K562 (cell line): ENCODE results near the gene CAPRIN1. TPM values are rescaled to one million over a fixed set of nuclear protein-coding genes. Genes with fewer than 3 reads are reported as not detected.

ENCODE experiments used
- ATAC-seq: fragments of 200-7000 bp; cut with Tn5 transposase; 3 replicates; pipeline ENCODE4 v1.9.1; 2020; ENCODE audit warnings: moderate library complexity
- BruUV-seq: library from RNA; stranded (reverse); fragments of 400-500 nt; replicated peaks from 2 replicates; lab custom pipeline; 2021; lab: Mats Ljungman, UMichigan
- CTCF ChIA-PET: fragments of 300-600 bp; formaldehyde crosslinking; extraction: SDS; loops from one replicate; lab custom pipeline; 2021; ENCODE audit warnings: low intra/inter-chr PET ratio; lab: Yijun Ruan, JAX
- POLR2A ChIA-PET: fragments of 300-600, 350-650 bp; sonication (Branson Sonifier 250); formaldehyde crosslinking; extraction: SDS; loops from one replicate; lab custom pipeline; 2021; ENCODE audit warnings: antibody characterized with exemption, inconsistent platforms; lab: Yijun Ruan, JAX
- DNase-seq, 4 experiments: peaks; one replicate each; pipeline versions ENCODE4 v3.0.0 to v3.0.0-alpha.2; 2011 to 2018; ENCODE audit warnings: low spot score in 3 of 4, mixed read lengths in 3 of 4; ENCODE audit errors: extremely low read depth in 1 of 4
- FAIRE-seq: peaks from 2 replicates; lab custom pipeline; 2011; peaks lifted over from hg19 to GRCh38; lab: Jason Lieb, UNC
- H2AFZ ChIP-seq: 2 replicates; pipeline ENCODE4 v1.6.0; 2011; ENCODE audit warnings: low read depth, low read length, control low read depth, inconsistent platforms
- H3K27ac ChIP-seq: fragments of 200-600 bp; 3 replicates; pipeline ENCODE4 v1.8.0; 2011; ENCODE audit warnings: low read depth, mild to moderate bottlenecking, control low read depth, inconsistent platforms, low read length, moderate library complexity, mixed read lengths; ENCODE audit errors: extremely low read depth
- H3K27me3 ChIP-seq, 2 experiments: fragments of 300-600 bp in 1 of 2; 2 replicates in 1 of 2; 3 replicates in 1 of 2; pipeline versions ENCODE4 v1.6.0 to v1.8.0; 2011; ENCODE audit warnings: inconsistent platforms in 2 of 2, low read length in 2 of 2, mild to moderate bottlenecking in 1 of 2, mixed read lengths in 1 of 2, moderate library complexity in 1 of 2; ENCODE audit not compliant: control insufficient read depth in 2 of 2, insufficient read depth in 2 of 2
- H3K36me3 ChIP-seq: fragments of 300-600 bp; 3 replicates; pipeline ENCODE4 v1.8.0; 2011; ENCODE audit warnings: mild to moderate bottlenecking, low read length, inconsistent platforms; ENCODE audit not compliant: control insufficient read depth, insufficient read depth
- H3K4me1 ChIP-seq, 2 experiments: fragments of 200-600 bp in 1 of 2; replicated peaks in 1 of 2; 2 replicates in 1 of 2; 3 replicates in 1 of 2; pipeline versions ENCODE4 v1.5.1 to v1.8.0; 2011; ENCODE audit warnings: inconsistent platforms in 2 of 2, low read length in 2 of 2, mild to moderate bottlenecking in 1 of 2, mixed read lengths in 1 of 2, moderate library complexity in 1 of 2; ENCODE audit not compliant: control insufficient read depth in 2 of 2, insufficient read depth in 2 of 2
- H3K4me2 ChIP-seq: 2 replicates; pipeline ENCODE4 v1.6.1; 2011; ENCODE audit warnings: low read length, control low read depth, inconsistent platforms, mixed read lengths; ENCODE audit not compliant: insufficient read depth
- H3K4me3 ChIP-seq: fragments of 200-600 bp; sonication (generic), shearing (Covaris generic); 2 replicates; pipeline ENCODE4 v1.5.1; 2016; ENCODE audit warnings: control low read depth, inconsistent platforms
- H3K79me2 ChIP-seq: fragments of 200-600 bp; 3 replicates; pipeline ENCODE4 v1.8.0; 2011; ENCODE audit warnings: low read length, inconsistent platforms; ENCODE audit not compliant: control insufficient read depth, insufficient read depth
- H3K9ac ChIP-seq, 2 experiments: 2 replicates each; pipeline versions ENCODE4 v1.6.0 to v1.6.1; 2011; ENCODE audit warnings: low read depth in 2 of 2, low read length in 2 of 2, control low read depth in 1 of 2, inconsistent platforms in 1 of 2, mild to moderate bottlenecking in 1 of 2, mixed read lengths in 1 of 2; ENCODE audit not compliant: insufficient read depth in 1 of 2
- H3K9me1 ChIP-seq: one replicate; pipeline ENCODE4 v1.6.0; 2011; ENCODE audit warnings: inconsistent platforms, mild to moderate bottlenecking, low read length, moderate library complexity; ENCODE audit not compliant: control insufficient read depth, insufficient read depth
- H3K9me3 ChIP-seq: replicated peaks from 2 replicates; pipeline ENCODE4 v1.5.1; 2011; ENCODE audit warnings: low read depth, low read length, inconsistent platforms; ENCODE audit not compliant: control insufficient read depth, insufficient read depth
- H4K20me1 ChIP-seq: replicated peaks from 2 replicates; pipeline ENCODE4 v1.6.1; 2011; ENCODE audit warnings: low read length, inconsistent platforms, mixed read lengths; ENCODE audit not compliant: control insufficient read depth, insufficient read depth
- NCOA4 ChIP-seq: fragments of 450-650 bp; IDR thresholded peaks from 2 replicates; pipeline ENCODE4 v1.6.1; 2018; ENCODE audit warnings: mild to moderate bottlenecking; ENCODE audit not compliant: partially characterized antibody
- PBX2 ChIP-seq, 2 experiments: IDR thresholded peaks in 1 of 2; conservative IDR thresholded peaks in 1 of 2; 2 replicates each; pipeline ENCODE4 v1.6.1; 2016; ENCODE audit warnings: low read depth in 2 of 2, mild to moderate bottlenecking in 1 of 2, missing compliant biosample characterization in 1 of 2, missing genetic modification characterization in 1 of 2, moderate library complexity in 1 of 2
- PTRF ChIP-seq: fragments of 450-650 bp; IDR thresholded peaks from 2 replicates; pipeline ENCODE4 v1.6.1; 2016; ENCODE audit warnings: mild to moderate bottlenecking, missing genetic modification characterization, missing compliant biosample characterization
- REST ChIP-seq, 2 experiments: fragments of 450-650 bp; formaldehyde crosslinking in 1 of 2; IDR thresholded peaks; 2 replicates each; pipeline versions ENCODE4 v1.4.0 to v1.6.1; 2014 to 2020; ENCODE audit warnings: mild to moderate bottlenecking in 2 of 2, borderline replicate concordance in 1 of 2, low read depth in 1 of 2
- ZNF76 ChIP-seq: fragments of 250-450 bp; sonication (Bioruptor Pico); IDR thresholded peaks from 2 replicates; pipeline ENCODE4 v1.4.0; 2020; ENCODE audit warnings: mild to moderate bottlenecking, moderate library complexity, borderline replicate concordance
- WGBS: fragments of 100-300 bp; shearing (Covaris generic); methylation state at CpG from one replicate; pipeline ENCODE4 v1.1.6; 2016; ENCODE audit warnings: low coverage, mixed read lengths; ENCODE audit not compliant: insufficient coverage; ENCODE audit errors: missing lambda C conversion rate; 5-methylcytosine and 5-hydroxymethylcytosine counted together
- in situ Hi-C: fragments of 300-500 bp; cut with MboI; formaldehyde crosslinking; loops from 4 replicates; pipeline ENCODE4 v1.15.0; 2018; ENCODE audit warnings: inconsistent platforms, mixed read lengths
- intact Hi-C: fragments of 100-400 bp; cut with micrococcal nuclease; formaldehyde crosslinking; loops from 2 replicates; pipeline ENCODE4 v1.14.2; 2022
- polyA plus RNA-seq, 8 experiments: library from polyadenylated mRNA; depleted of rRNA in 4 of 8; stranded (reverse) in 5 of 8; unstranded in 3 of 8; fragments of >200 nt; fragmentation: Nextera tagmentation in 2 of 8; fragmentation: Illumina TruSeq in 1 of 8; extraction: Ambion mirVana in 2 of 8; extraction: Trizol in 1 of 8; gene quantifications; 2 replicates each; pipeline versions ENCODE4 v1.2.1 to v1.2.3, GENCODE V29; 2011 to 2014; ENCODE audit warnings: inconsistent platforms in 1 of 8, missing spikeins in 1 of 8
- total RNA-seq, 7 experiments: library from RNA; depleted of rRNA in 6 of 7; stranded (reverse); fragments of >200 nt in 6 of 7; fragmentation: Illumina TruSeq in 2 of 7; extraction: Trizol in 2 of 7; gene quantifications; 2 replicates each; pipeline versions ENCODE4 v1.2.1 to v1.2.3, GENCODE V29; 2011 to 2021; ENCODE audit warnings: low replicate concordance in 1 of 7

CAPRIN1 gene
- total and polyA plus RNA-seq, 9 of the 15 experiments (the other 6 are each of a cell fraction or from before 2014, with no cell fraction given) = 49.6 to 271 (median 244) TPM

- Histone ChIP-seq H4K20me1 (0 out of 2 replicates have a peak, but pooled peaks cover 4% of the 10 kb centered on the region), H3K79me2 (peaks cover 42% of the 10 kb centered on the region), H3K27ac (no peak overlapping the region), H3K4me1 (peaks cover 0 to 3% of the 10 kb centered on the region in 2 experiments; a peak in 2 of 5 replicates), H3K4me3 (no peak overlapping the region), H3K27me3 (no peaks in the 10 kb centered on the region), H3K9ac (no peak overlapping the region), H3K9me1 (no peaks in the 10 kb centered on the region), H3K9me3 (no peaks in the 10 kb centered on the region), H2AFZ (no peak overlapping the region), H3K36me3 (peaks cover 94% of the 10 kb centered on the region), H3K4me2 (no peak overlapping the region)
- no TSS peak for BruUV-seq
- in situ Hi-C loops (no loop called here), intact Hi-C loops (no loop called here)
- FAIRE-seq (no peak), ATAC-seq (no peak), DNase-seq (no peak)
- TF ChIP-seq PBX2 (CRISPR knock-in tag; IDR thresholded peaks at IDR 0.05; ENCODE audit: low read depth) = no peak
- TF ChIP-seq PBX2 (tag; conservative IDR thresholded peaks at IDR 0.05; ENCODE audit: low read depth) = no peak
- TF ChIP-seq ZNF76 (CRISPR knock-in tag) = no peak
- no peak for TF ChIP-seq PTRF
- no peak for TF ChIP-seq NCOA4
- no peak for TF ChIP-seq REST (IDR thresholded peaks at IDR 0.05; ENCODE audit: borderline replicate concordance)
- no peak for TF ChIP-seq REST (CRISPR knock-in tag; IDR thresholded peaks at IDR 0.05; ENCODE audit: low read depth)
- POLR2A ChIA-PET = interaction anchor here (0.6 to 0.9 kb wide), 2 partner anchors 14 to 207 kb away, joined by 3 to 4 read pairs; no protein-coding TSS in a partner anchor
- CTCF ChIA-PET = no interaction called here
- WGBS = 95% methylated on average over 6 of the region's 6 CpGs
These were observed 60.3 kb downstream of the CAPRIN1 start for GRCh38 chr11:34111722-34112270.
